IMR-90 (cell line): Measurements from ENCODE around the gene CDK17.

Experiments used
- CEBPB ChIP-seq: IDR thresholded peaks from 2 replicates; pipeline ENCODE4 v1.6.1; 2012; ENCODE audit warnings: low read depth, low read length, improper control_type of control experiment
- ELK1 ChIP-seq: fragments of 150-350 bp; IDR thresholded peaks from 2 replicates; pipeline ENCODE4 v1.6.1; 2016; ENCODE audit warnings: low read depth, mild to moderate bottlenecking, low read length, moderate library complexity, borderline replicate concordance
- MAFK ChIP-seq: IDR thresholded peaks from 2 replicates; pipeline ENCODE4 v1.6.1; 2012; ENCODE audit warnings: low read depth, low read length, improper control_type of control experiment
- MXI1 ChIP-seq: IDR thresholded peaks from 2 replicates; pipeline ENCODE4 v1.6.1; 2012; ENCODE audit warnings: low read depth, mild to moderate bottlenecking, low read length, moderate library complexity, borderline replicate concordance
- POLR2A ChIP-seq: IDR thresholded peaks from 2 replicates; pipeline ENCODE4 v1.6.1; 2012; ENCODE audit warnings: mild to moderate bottlenecking, low read depth, low read length
- TF ChIP-seq, protein P1 (sequence below): conservative IDR thresholded peaks from 2 replicates; pipeline ENCODE4 v1.5.1; 2012; ENCODE audit warnings: mild to moderate bottlenecking, low read depth, low read length, improper control_type of control experiment

GRCh38 chr12:96392397-96392796 is 7.8 kb downstream of the CDK17 start:
- TF ChIP-seq, protein P1, sequence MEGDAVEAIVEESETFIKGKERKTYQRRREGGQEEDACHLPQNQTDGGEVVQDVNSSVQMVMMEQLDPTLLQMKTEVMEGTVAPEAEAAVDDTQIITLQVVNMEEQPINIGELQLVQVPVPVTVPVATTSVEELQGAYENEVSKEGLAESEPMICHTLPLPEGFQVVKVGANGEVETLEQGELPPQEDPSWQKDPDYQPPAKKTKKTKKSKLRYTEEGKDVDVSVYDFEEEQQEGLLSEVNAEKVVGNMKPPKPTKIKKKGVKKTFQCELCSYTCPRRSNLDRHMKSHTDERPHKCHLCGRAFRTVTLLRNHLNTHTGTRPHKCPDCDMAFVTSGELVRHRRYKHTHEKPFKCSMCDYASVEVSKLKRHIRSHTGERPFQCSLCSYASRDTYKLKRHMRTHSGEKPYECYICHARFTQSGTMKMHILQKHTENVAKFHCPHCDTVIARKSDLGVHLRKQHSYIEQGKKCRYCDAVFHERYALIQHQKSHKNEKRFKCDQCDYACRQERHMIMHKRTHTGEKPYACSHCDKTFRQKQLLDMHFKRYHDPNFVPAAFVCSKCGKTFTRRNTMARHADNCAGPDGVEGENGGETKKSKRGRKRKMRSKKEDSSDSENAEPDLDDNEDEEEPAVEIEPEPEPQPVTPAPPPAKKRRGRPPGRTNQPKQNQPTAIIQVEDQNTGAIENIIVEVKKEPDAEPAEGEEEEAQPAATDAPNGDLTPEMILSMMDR, result no peak
- TF ChIP-seq ELK1, result no peak
- TF ChIP-seq POLR2A, result no peak
- no peak for TF ChIP-seq MXI1
- TF ChIP-seq CEBPB, result no peak
- no peak for TF ChIP-seq MAFK
